Measurements from ENCODE around the gene ZBBX.
"Not testable (repeated sequence)": the region's sequence is repeated elsewhere in the genome, so short reads cannot be mapped to it uniquely, and the experiment has no call there.

- not testable (repeated sequence) for TF ChIP-seq CTCF, POLR2A, POLR2AphosphoS5, EP300 (IDR thresholded peaks at IDR 0.05)
Measured at GRCh38 chr3:167426962-167427361, 46.9 kb upstream of the ZBBX start.

Data from suprapubic skin (tissue), 4 donors.